Fibroblast of pulmonary artery (primary cell): ENCODE results near the gene FGD4.

Experiments used
- DNase-seq: peaks from one replicate; pipeline ENCODE4 v3.0.0-alpha.2; 2010; ENCODE audit warnings: low read depth
- H3K4me3 ChIP-seq: replicated peaks from 2 replicates; pipeline ENCODE4 v1.5.1; 2011; ENCODE audit warnings: low read depth, mild to moderate bottlenecking, control low read depth, low read length, moderate library complexity
- CTCF ChIP-seq: IDR thresholded peaks from 2 replicates; pipeline ENCODE4 v1.5.1; 2011; ENCODE audit warnings: mild to moderate bottlenecking, control low read depth, low read length, inconsistent platforms; ENCODE audit errors: missing control alignments

FGD4 gene

GRCh38 chr12:32399370-32400113 is at the start of gene FGD4:
TSS of gene FGD4 (plus strand) at chr12:32399558.
- TF ChIP-seq CTCF: peak; percentile 31
- peak; percentile 85 for DNase-seq
- H3K4me3 ChIP-seq: peak within 1 kb of the TSS; percentile 85

GRCh38 chr12:32353540-32353939 is 45.8 kb upstream of the FGD4 start:
- TF ChIP-seq CTCF: no peak
- no peak for DNase-seq

GRCh38 chr12:32357601-32358249 is 41.6 kb upstream of the FGD4 start:
- no peak for TF ChIP-seq CTCF
- DNase-seq: no peak
- no peak overlapping the region for H3K4me3 ChIP-seq

More at GRCh38 chr12:32353540-32353939, 45.8 kb upstream of the FGD4 start:
- H3K4me3 ChIP-seq: no peak overlapping the region

GRCh38 chr12:32360956-32361355 is 38.4 kb upstream of the FGD4 start:
- no peak for DNase-seq
- no peak for TF ChIP-seq CTCF
- H3K4me3 ChIP-seq: no peak overlapping the region

- DNase-seq: no peak
- H3K4me3 ChIP-seq: no peak overlapping the region
- no peak for TF ChIP-seq CTCF
These were observed 36.5 kb upstream of the FGD4 start for GRCh38 chr12:32362892-32363291.

GRCh38 chr12:32365473-32366064 is 33.8 kb upstream of the FGD4 start:
- peak; percentile 82 for TF ChIP-seq CTCF
- DNase-seq: peak; percentile 88
- no peak overlapping the region for H3K4me3 ChIP-seq
